GM21528 (cell line): ENCODE measurements around the gene EIF4G3.
"Not testable (repeated sequence)": the region's sequence is repeated elsewhere in the genome, so short reads cannot be mapped to it uniquely, and the experiment has no call there.

Experiments used
- ATAC-seq: cut with Tn5 transposase; IDR thresholded peaks from one replicate; pipeline ENCODE4 v1.9.1; 2021; ENCODE audit warnings: mild to moderate bottlenecking, moderate library complexity; ENCODE audit not compliant: unreplicated experiment, low FRiP score

The EIF4G3 gene

DNA sequence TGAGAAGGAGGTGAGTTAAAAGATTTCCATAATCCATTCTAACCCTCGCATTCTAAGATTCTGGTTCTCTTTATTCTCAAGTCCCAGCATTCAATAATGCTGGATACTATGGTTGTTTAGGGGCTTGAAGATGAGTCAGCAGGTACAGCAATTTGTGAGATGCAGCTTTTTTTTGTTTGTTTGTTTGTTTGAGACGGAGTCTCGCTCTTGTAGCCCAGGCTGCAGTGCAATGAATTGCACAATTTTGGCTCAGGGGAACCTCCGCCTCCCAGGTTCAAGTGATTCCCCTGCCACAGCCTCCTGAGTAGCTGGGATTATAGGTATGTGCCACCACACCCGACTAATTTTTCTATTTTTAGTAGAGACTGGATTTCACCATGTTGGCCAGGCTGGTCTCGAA is 23.3 kb downstream of the EIF4G3 start:
- no peak for ATAC-seq

DNA sequence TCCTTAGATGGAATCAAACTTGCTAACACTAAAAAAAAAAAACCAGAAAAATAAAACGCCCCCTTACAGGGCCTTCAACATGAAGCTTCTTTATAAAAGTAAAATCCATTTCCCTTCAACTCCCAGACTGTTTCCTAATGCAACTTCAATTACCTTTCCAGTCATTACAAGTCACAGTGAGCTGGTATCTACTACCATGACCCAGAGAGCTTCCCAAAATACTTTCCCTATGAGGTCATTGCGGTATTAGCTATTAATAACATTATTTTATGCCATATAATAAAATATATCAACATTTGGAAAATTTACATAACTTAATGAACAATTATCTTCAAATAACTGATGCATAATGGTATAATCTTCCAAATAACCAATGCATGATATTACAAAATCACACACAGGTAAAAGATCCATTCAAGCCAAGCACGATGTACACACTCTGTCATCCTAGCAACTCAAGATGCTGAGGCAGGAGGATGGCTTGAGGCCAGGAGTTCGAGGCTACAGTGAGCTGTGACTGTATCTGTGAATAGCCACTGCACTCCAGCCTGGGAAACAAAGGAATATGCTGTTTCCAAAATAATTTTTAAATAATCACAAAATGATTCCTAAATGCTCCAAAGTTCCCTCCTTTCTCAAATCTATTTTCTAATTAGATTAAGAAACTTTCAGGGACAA is 24.1 kb downstream of the EIF4G3 start:
- no peak for ATAC-seq

DNA sequence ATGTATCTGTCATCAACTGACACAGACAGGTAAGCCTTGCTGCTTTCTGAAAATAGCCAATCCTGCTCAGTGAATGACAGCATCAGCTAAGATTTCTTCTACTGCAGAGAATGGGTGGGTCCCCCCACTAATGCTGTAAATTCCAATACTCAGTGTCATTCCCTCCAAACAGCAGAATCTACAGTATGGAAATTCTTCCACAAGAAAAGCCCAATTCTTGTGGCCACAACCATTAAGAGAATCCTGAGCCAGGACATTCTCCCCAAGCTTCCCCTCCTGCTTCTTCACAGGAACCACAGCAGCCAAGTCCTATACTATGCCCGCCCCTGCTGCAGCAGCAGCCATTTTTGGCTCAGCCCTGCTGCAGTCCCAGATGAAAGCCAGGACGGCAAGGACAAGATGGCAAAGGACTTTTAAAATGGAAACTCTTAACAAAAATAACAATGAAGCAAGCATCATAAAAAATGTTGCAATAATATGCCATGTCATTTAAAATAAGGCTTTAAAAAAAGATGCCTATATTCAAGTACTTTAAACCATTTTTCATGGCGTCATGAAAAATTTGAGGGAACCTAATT is 26.8 kb downstream of the EIF4G3 start:
- ATAC-seq, result no peak

DNA sequence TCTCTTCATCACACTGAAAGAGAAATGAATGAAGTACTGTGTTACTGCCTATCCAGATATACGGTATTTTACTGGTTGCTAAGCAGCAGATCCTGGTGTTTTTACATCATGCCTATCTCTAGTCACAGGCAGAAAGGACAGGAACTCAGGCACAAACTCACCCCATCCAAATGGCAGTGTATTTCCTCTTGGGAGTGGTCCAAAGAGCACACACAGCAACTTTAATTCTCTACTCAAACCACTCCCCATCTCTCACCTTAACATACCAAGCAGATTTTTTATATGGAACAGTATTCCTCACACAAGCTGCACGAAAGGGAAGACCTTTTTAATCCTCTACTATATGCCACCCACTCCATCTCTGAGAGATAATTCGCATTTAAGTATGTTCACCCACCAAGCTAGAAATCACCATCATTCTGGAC is 27.3 kb downstream of the EIF4G3 start:
- no peak for ATAC-seq

DNA sequence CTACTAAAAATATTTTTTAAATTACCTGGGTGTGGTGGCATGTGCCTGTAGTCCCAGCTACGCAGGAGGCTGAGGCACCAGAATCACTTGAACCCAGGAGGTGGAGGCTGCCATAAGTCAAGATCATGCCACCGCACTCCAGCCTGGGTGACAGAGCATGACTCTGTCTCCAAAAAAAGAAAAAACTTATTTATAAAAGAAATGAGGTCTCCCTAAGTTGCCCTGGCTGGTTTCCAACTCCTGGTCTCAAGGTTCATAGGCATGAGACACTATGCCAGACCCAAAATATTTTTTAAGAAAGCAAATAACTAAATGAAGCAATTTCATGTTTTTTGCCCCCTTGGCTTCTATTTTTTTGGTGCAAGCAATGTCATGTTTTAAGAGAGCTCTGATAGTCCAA is 32.9 kb downstream of the EIF4G3 start:
- ATAC-seq, result no peak

DNA sequence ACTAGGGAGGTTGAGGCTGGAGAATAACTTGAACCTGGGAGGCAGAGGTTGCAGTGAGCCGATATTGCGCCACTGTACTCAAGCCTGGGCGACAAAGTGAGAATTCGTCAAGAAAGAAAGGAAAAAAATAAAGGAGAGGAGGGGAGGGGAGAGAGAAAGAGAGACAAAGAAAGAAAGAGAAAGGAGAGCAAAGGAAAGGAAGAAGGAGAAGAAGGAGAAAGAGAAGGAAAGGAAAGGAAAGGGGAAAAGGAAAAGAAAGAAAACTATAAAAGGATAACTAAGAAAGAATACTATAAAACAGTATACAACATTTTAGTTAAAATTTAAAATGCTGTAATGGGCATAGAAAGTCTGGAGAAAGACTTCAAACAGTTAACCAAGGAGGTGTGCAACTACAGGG is 33.6 kb downstream of the EIF4G3 start:
- ATAC-seq, result no peak

DNA sequence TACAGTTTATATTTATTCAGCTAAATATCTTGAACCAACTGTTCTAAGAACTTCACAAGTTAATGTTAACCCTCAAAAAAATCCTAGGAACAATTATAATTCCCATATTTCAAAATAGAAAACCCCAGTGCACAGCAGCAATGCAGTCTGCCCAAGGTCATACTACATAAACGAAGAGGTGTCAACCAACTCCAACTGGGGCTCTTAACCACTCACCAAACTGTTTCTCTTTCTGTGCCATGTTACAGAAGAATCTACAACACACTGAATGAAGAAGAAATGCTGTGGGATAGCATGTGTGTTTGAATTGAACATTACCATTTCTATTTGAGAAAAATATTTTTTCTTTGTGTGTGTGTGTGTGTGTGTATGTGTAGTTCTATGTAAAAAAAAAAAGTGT is 35.7 kb downstream of the EIF4G3 start:
- no peak for ATAC-seq

DNA sequence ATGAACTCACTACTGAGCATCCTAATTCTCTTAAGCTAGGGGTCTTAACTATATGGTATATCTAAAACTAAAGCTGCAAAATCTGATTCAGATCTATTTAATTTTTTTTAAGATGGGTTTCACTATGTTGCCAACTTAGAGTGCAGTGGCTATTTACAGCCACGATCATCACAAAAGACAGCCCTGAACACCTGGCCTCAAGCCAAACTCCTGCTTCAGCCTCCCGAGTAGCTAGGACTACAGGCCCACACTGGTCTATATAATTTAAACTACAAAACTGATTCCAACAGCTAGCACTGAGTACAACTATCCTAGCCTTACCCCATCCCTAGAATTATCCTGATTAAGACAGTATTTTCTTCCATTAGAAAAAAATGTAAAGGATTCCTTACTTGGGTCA is 37.1 kb downstream of the EIF4G3 start:
- no peak for ATAC-seq

DNA sequence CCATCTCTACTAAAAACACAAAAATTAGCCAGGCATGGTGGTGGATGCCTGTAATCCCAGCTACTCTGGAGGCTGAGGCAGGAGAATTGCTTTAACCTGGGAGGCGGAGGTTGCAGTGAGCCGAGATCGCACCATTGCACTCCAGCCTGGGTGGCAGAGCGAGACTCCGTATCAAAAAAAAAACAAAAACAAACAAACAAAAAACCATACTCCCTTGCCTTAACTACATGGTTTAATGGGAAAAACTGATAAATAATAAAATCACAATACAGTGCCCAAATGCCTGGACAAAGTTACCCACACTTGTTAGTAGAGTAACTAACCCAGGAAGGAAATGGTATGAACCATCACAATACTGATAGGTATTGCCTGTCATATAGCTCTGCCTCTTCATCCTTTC is 40.4 kb downstream of the EIF4G3 start:
- ATAC-seq, result not testable (repeated sequence)

DNA sequence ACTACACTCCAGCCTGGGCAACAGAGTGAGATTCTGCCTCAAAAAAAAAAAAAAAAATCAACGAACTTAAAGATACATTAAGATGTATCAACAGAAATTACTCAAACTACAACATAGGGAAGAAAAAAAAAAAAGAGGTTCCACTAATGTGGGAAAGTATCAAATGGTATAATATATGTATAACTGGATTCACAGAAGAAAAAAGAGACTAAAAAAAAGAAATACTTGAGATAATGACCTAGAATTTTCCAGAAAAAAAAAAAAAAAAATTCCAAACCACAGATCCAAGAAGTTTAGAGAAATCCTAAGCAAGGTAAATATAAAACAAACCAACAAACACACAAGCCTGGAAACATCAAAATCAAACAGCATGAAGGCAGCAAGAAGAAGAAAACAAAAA is 45.5 kb downstream of the EIF4G3 start:
- ATAC-seq, result no peak

DNA sequence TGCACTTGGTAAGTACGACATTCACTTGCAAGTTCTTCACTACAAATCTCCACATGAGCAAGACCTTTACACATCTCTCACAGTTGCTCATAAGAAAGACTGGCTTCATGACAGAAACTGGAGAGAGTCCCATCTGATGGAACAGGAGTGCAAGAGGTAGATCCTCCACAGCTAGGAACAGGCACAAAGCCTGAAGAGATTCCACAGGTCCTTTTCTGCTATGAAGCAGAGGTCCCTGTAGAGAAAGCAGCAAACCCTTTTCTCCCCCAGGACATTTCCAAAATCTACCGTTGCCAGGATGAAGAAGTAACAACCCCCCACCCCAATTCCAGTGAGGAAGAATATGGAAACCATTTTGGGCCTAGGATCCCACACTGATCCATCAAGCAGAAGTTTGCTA is 47.3 kb downstream of the EIF4G3 start:
- ATAC-seq, result no peak

DNA sequence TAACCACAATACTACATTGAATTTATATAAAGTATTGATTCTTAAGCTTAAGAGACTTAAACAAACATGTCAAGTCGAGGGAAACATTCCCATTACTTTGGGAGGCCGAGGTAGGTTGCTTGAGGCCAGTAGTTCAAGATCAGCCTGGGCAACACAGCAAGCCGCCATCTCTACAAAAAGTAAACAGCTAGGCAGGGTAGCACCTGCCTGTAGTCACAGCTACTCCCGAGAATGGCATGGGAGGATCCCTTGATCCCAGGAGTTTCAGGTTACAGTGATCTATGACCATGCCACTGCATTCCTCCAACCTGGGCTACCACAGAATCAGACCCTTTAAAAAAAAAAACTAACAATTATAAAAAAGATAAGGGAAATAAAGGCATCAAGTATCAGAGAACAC is 50.4 kb downstream of the EIF4G3 start:
- no peak for ATAC-seq

DNA sequence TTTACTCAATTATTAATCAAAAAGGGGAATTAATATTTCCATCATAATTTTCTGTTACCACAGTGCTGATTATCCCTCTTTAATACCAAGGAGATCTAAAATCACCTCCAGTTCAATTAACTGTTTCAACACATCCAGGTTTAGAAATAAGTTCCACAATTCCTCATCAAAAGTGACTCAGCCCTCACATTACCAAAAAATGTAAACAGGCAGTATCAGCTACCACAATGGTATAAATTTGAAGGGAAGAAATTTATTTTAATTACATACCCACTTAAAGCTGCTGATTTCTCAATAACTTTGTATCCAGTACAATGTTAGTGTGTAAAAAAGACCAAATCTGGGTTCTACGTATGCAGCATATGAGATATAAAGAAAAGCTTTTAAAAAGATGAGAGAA is 51.9 kb downstream of the EIF4G3 start:
- ATAC-seq, result no peak

DNA sequence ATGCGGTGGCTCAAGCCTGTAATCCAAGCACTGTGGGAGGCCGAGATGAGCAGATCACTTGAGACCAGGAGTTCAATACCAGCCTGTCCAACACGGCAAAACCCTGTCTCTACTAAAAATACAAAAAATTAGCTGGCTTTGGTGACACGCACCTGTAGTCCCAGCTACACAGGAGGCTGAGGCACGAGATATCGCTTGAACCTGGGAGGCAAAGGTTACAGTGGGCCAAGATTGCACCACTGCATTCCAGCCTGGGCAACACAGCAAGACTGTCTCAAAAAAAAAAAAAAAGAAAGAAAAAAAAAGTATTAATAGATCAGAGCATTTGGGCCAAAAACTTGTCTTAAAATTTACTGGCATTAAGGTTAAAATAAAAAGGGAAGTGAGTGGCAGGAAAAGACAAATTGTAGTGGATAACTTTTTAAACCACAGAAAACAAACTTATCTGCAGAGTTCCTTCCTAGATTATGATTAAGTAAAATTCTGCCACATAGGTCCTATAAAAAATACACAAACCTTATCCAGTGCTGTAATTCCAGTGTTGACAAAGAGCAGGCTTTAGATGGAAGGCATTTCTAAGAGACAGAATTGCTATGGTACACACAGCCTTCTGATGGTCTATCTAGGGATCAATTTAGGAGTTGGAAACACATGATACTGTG is 53.3 kb downstream of the EIF4G3 start:
- no peak for ATAC-seq

DNA sequence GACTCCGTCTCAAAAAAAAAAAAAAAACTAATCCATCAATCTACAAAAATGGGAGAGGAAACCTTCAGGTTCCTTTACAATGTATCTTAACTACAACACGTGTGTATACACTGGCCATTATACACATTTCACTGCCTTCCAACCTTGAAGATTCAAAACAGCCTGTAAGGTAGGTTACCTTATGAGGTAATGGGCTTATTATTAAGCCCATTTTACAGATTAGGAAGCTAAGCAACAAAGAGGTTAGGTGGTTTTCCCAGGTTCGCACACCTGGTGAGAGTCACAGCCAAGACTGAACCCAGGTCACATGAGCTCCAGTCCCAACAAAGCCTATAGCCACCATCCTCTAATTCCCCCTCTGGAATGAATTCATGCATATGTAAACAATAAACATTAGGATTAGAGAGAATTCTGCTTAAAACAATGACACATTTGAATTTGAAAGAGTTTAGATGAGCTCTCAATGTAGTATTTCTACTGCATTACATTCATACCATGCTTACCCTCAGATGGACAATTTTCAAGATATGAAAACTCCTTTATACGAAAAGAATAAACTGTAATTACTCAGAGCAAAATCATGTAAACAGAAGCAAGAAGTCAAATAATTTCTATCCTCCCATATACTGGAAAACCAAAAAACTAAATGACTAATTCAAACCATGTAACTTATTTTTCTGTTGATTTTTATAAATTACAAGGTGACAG is 54.8 kb downstream of the EIF4G3 start:
- no peak for ATAC-seq

DNA sequence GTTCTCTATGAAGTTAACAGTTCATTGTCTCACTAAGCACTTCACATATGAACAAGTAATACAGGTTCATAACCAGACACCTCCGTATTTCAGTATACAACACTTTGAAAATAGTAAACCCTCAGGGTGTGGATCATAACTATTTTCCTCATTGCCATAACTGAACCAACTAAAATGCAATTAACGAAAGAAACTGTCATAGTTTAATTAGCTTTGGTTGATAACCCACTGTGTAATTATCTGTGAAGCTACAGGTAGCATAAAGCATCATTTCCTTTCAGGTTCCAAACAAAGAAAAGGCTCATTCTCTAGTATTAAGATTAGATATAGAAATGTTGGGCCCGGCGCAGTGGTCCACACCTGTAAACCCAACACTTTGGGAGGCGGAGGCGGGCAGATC is 58.5 kb downstream of the EIF4G3 start:
- no peak for ATAC-seq

DNA sequence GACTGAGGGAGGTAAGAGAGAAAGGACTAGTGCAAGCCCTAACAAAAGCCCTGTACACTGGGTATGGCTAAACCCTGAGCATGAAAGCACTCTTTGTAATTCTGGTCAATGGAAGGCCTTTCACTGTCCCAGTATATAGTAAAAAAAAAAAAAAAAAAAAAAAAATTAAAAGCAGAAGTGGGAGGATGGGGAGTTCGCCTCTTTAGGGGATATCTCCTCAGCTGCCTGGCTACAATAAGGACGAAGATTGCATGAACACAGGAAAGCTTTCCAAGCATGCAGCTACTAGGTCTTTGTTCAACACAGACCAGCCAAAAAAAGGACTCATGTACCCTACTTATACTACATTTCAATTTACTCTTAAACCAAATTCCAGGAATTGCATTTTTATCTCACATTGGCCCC is 59.1 kb downstream of the EIF4G3 start:
- no peak for ATAC-seq

DNA sequence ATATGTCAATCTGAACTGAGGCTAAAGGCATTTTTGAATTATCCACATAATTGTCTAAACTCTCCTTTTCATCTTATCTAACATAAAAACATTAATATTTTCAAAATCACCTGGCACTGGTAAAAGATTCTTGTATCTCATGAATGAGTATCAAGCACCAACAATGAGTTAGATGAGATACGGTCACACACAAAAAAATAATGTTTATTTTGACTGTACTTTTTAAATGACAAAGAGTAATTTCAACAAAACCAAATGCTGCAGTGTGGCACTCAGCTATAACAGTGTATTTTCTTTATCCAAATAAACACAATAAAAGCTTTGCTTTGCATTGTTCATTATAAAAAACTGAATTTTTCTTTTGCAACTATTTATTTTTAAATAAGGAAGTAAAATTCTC is 59.5 kb downstream of the EIF4G3 start:
- ATAC-seq, result no peak

DNA sequence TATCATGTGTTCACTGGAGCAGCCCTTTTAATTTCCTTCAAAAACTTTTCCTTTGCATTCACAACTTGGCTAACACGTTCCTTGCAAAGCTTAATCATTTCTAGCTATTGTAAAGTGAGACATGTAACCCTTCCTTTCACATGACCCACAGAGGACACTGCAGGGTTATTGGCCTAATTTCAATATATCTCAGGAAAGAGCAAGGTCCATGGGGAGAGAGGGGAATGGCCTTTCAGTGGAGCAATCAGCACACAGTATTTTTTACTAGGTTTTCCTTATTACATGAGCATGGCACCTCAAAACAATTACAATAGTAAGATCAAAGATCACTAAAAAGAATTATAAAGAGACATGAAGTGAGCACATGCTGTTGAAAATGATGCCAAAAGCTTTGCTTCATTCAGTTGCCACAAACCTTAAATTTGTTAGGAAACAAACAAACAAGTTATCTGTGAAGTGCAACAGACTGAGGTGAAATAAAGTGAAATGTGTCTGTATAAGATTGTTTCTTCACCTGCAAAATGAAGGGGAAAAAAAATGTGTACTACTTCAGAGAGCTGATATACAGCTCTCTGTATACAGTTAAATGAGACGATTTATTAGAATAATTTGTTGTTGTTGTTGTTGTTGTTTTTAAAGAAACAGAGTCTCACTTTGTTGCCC is 61.5 kb downstream of the EIF4G3 start:
- ATAC-seq, result no peak

DNA sequence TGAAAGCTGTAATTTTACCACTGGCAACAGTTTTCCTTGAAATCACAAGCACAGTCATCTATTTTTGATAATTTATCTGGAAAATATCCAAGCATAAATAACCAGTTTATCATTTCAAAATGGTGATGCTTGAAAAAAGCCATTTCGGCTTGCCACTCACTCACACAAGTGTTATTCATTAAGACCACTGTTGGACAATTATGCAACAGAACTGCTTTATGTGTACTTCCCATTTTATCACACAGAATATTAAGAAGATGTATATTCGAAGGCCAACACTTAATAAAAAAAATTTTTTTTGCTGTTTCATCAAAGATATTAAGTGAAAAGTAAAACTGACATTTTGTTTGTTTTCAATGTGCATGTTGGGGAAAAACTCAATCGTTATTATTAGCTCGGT is 62.3 kb downstream of the EIF4G3 start:
- no peak for ATAC-seq

DNA sequence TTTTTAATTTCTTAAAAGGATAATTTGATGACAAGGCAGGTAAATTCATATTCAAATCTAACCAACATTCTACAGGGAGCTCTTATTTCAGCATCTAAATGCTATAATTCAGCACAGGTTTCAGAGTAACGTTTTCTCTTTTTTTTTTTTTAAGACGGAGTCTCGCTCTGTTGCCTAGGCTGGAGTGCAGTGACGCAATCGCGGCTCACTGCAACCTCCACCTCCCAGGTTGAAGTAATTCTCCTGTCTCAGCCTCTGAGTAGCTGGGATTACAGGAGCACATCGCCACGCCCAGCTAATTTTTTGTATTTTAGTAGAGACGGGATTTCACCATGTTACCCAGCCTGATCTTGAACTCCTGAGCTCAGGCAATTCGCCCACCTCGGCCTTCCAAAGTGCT is 66.5 kb downstream of the EIF4G3 start:
- ATAC-seq, result no peak
